Naive thymus-derived CD4-positive, alpha-beta T cell (primary cell): Measurements from ENCODE around the gene SLC19A1. TPM values are rescaled to one million over a fixed set of nuclear protein-coding genes. Genes with fewer than 3 reads are reported as not detected.

Source experiments
- ATAC-seq: fragments of 150-1000 bp; cut with Tn5 transposase; 2 replicates; pipeline ENCODE4 v1.10.0; 2021; ENCODE audit warnings: mild to moderate bottlenecking, moderate library complexity
- CTCF ChIA-PET: fragments of 350-600 bp; sonication (Branson Sonifier 250); formaldehyde crosslinking; loops from one replicate; lab custom pipeline; 2021; ENCODE audit warnings: antibody characterized with exemption; lab: Charles Lee
- POLR2A ChIA-PET: fragments of 350-600 bp; sonication (Branson Sonifier 250); formaldehyde crosslinking; loops from one replicate; lab custom pipeline; 2021; ENCODE audit warnings: antibody characterized with exemption, inconsistent platforms; lab: Charles Lee
- DNase-seq, 9 donors: peaks; one replicate each; pipeline versions ENCODE4 v3.0.0 to v3.0.0-alpha.2; 2020 to 2022; ENCODE audit warnings: mixed read lengths in 1 of 9
- H3K27ac ChIP-seq: one replicate; pipeline ENCODE4 v1.7.0; 2013; ENCODE audit warnings: mild to moderate bottlenecking, low read depth, low read length, moderate library complexity
- H3K27me3 ChIP-seq, 2 donors: one replicate each; pipeline ENCODE4 v1.7.0; 2013; ENCODE audit warnings: low read length in 2 of 2, mild to moderate bottlenecking in 2 of 2, moderate library complexity in 2 of 2; ENCODE audit not compliant: control insufficient read depth in 2 of 2, insufficient read depth in 2 of 2
- H3K36me3 ChIP-seq, 3 experiments: 1 replicate in 2 of 3; 2 replicates in 1 of 3; pipeline ENCODE4 v1.7.0; 2013; ENCODE audit warnings: low read length in 3 of 3, mild to moderate bottlenecking in 3 of 3, moderate library complexity in 1 of 3; ENCODE audit not compliant: insufficient read depth in 3 of 3, control insufficient read depth in 2 of 3
- H3K4me1 ChIP-seq, 2 donors: one replicate each; pipeline ENCODE4 v1.7.0; 2013; ENCODE audit warnings: low read length in 2 of 2, mild to moderate bottlenecking in 2 of 2, moderate library complexity in 1 of 2; ENCODE audit not compliant: control insufficient read depth in 2 of 2, insufficient read depth in 2 of 2
- H3K4me3 ChIP-seq: 2 replicates; pipeline ENCODE4 v1.7.0; 2013; ENCODE audit warnings: mild to moderate bottlenecking, low read length
- H3K9me3 ChIP-seq, 3 experiments: 1 replicate in 2 of 3; 2 replicates in 1 of 3; pipeline ENCODE4 v1.7.0; 2013; ENCODE audit warnings: low read length in 3 of 3; ENCODE audit not compliant: control insufficient read depth in 2 of 3
- H3K27ac Mint-ChIP-seq, 9 donors: one replicate each; pipeline ENCODE4 v1.8.0; 2020 to 2022; ENCODE audit warnings: mixed read lengths in 9 of 9, mild to moderate bottlenecking in 8 of 9, moderate library complexity in 5 of 9, inconsistent platforms in 2 of 9
- H3K27me3 Mint-ChIP-seq, 5 donors: one replicate each; pipeline ENCODE4 v1.8.0; 2021 to 2022; ENCODE audit warnings: mixed read lengths in 5 of 5, mild to moderate bottlenecking in 1 of 5
- H3K36me3 Mint-ChIP-seq, 5 donors: one replicate each; pipeline ENCODE4 v1.8.0; 2020 to 2022; ENCODE audit warnings: mixed read lengths in 5 of 5, mild to moderate bottlenecking in 3 of 5, inconsistent platforms in 1 of 5
- H3K4me1 Mint-ChIP-seq, 7 donors: one replicate each; pipeline ENCODE4 v1.8.0; 2020 to 2022; ENCODE audit warnings: mixed read lengths in 7 of 7, mild to moderate bottlenecking in 3 of 7, inconsistent platforms in 1 of 7
- H3K4me3 Mint-ChIP-seq, 10 donors: one replicate each; pipeline ENCODE4 v1.8.0; 2020 to 2022; ENCODE audit warnings: mild to moderate bottlenecking in 10 of 10, mixed read lengths in 10 of 10, moderate library complexity in 6 of 10, inconsistent platforms in 2 of 10
- H3K9me3 Mint-ChIP-seq, 11 donors: one replicate each; pipeline ENCODE4 v1.8.0; 2020 to 2022; ENCODE audit warnings: mixed read lengths in 11 of 11, mild to moderate bottlenecking in 4 of 11, inconsistent platforms in 1 of 11, moderate library complexity in 1 of 11
- intact Hi-C, 2 donors: fragments of 100-400 bp; cut with micrococcal nuclease; formaldehyde crosslinking; loops; one replicate each; pipeline ENCODE4 v1.15.1; 2023
- polyA plus RNA-seq, 2 donors: library from polyadenylated mRNA; unstranded; fragments of 300-500 nt; fragmentation: Illumina TruSeq; gene quantifications; one replicate each; pipeline ENCODE4 v1.2.3, GENCODE V29; 2021
- total RNA-seq, 6 experiments: library from RNA in 5 of 6; stranded (reverse) in 5 of 6; gene quantifications; 1 replicate in 5 of 6; 2 replicates in 1 of 6; pipeline ENCODE4 v1.2.3 and lab custom pipeline; 2021 to 2026

The SLC19A1 gene
- total and polyA plus RNA-seq, 7 experiments from 2014 or later = 10.5 to 49.1 (median 15.6) TPM

DNA sequence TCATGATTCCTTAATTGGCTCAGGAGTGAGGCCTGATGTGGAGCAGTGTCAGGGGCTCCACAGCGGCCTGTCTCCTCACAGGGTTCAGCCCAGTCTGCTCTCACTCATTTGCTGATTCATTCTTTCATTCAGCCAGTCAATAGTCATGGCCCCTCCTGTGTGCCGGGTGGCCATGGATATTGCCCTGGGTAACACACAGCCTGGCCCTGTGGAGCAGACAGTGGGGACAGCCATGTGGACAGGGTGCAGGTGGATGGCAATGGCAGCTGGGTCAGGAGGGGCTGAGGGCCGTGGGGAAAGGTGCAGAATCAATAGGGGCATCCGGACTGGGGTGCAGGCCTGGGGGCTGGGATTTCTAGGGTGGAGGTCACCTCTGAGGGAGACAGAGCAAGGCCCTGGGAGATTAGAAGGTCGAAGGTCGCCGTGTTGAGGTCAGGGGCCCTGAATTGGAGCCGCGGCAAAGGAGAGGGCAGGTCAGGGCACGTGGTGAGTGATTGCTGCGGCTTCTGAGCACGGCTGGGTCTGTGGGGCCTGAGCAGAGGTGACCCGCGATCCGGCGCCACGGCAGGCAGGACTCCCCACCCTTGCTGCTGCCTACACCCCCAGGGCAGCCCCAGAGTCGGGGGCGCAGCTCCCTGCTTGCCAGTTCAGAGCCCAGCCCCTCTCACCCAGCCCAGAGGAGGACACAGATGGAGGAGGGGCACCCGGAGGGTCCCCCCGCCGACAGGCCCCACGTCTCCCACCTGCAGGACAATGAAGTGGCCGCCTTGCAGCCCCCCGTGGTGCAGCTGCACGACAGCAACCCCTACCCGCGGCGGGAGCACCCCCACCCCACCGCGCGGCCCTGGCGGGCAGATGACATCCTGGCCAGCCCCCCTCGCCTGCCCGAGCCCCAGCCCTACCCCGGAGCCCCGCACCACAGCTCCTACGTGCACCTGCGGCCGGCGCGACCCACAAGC lies 33.4 kb downstream of the SLC19A1 start:
- peak overlapping the region in 3 of 9 donors; percentile 55 to 80 (median 78) for H3K27ac Mint-ChIP-seq

DNA sequence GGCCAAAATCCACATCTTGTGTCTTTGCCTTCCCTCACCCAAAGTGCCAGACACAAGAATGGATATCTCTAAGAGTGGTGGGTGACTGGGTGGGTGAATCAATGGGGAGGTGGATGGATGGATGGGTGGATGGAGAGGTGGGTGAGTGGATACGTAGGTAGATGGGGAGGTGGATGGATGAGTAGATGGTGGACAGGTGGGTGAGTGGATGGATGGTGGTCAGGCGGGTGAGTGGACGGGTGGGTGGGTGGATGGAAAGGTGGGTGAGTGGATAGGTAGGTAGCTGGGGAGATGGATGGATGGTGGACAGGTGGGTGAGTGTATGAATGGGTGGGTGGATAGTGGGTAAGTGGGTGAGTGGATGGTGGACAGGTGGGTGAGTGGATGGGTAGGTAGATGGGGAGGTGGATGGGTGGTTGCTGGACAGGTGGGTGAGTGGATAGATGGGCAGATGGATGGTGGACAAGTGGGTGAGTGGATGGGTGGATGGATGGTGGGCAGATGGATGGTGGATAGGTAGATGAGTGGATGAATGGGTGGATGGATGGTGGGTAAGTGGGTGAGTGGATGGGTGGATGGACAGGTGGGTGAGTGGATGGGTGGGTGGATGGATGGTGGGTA lies 34.2 kb downstream of the SLC19A1 start:
- peak overlapping the region in 2 of 9 donors; percentile 51 to 70 for H3K27ac Mint-ChIP-seq
- POLR2A ChIA-PET = no interaction called here
- no peaks in the 10 kb centered on the region for H3K27me3 Mint-ChIP-seq

More for the DNA sequence above, 33.4 kb downstream of the SLC19A1 start:
- Histone ChIP-seq H3K9me3 (no peaks in the 10 kb centered on the region), H3K27me3 (no peaks in the 10 kb centered on the region), H3K36me3 (peaks cover 0 to 11% (median 0%) of the 10 kb centered on the region in 3 experiments), H3K4me1 (no peaks in the 10 kb centered on the region), H3K4me3 (no peak overlapping the region), H3K27ac (no peak overlapping the region)
- ChIA-PET POLR2A (no interaction called here), CTCF (no interaction called here)
- no peak for ATAC-seq
- no peaks in the 10 kb centered on the region for H3K27me3 Mint-ChIP-seq
- no peak overlapping the region for H3K4me3 Mint-ChIP-seq
- intact Hi-C loops = no loop called here
- peaks cover 0 to 6% (median 0%) of the 10 kb centered on the region in 5 donors for H3K36me3 Mint-ChIP-seq
- H3K9me3 Mint-ChIP-seq = no peaks in the 10 kb centered on the region
- no peak for DNase-seq
- peaks cover 0 to 3% (median 0%) of the 10 kb centered on the region in 7 donors for H3K4me1 Mint-ChIP-seq

DNA sequence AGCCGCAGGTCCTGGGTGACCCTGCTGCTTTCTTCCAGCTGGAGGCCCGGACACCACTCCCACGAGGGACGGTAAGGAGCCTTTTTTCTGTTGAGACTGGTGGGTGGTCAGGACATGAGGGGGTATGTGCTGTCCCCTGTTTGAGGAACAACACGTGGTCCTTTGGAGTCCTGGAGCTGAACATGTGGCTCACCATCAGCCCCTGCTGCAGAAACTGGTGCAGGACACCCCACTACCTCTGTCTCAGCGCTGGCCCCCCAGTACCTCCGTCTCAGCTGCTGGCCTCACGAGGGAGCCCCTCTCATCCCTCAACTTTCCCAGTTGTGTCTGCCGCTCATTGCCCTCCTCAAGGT lies 34.7 kb downstream of the SLC19A1 start:
- Histone ChIP-seq H3K9me3 (no peaks in the 10 kb centered on the region), H3K27ac (no peak overlapping the region), H3K27me3 (no peaks in the 10 kb centered on the region), H3K4me3 (no peak overlapping the region), H3K4me1 (no peaks in the 10 kb centered on the region), H3K36me3 (peaks cover 0 to 3% (median 0%) of the 10 kb centered on the region in 3 experiments)
- DNase-seq (no peak), ATAC-seq (no peak)
- Mint-ChIP-seq H3K4me1 (peaks cover 0 to under 1% (median 0%) of the 10 kb centered on the region in 7 donors), H3K9me3 (peaks cover 0 to 2% (median 0%) of the 10 kb centered on the region in 11 donors), H3K27ac (peak overlapping the region in 1 of 9 donors; percentile 70), H3K36me3 (peaks cover 0 to 7% (median under 1%) of the 10 kb centered on the region in 5 donors), H3K27me3 (no peaks in the 10 kb centered on the region), H3K4me3 (no peak overlapping the region)
- ChIA-PET CTCF (no interaction called here), POLR2A (no interaction called here)
- intact Hi-C loops = no loop called here

More for the DNA sequence above, 34.2 kb downstream of the SLC19A1 start:
- DNase-seq (no peak), ATAC-seq (no peak)
- Histone ChIP-seq H3K27ac (no peak overlapping the region), H3K27me3 (no peaks in the 10 kb centered on the region), H3K9me3 (no peaks in the 10 kb centered on the region), H3K4me1 (no peaks in the 10 kb centered on the region), H3K36me3 (peaks cover 0 to 6% (median 0%) of the 10 kb centered on the region in 3 experiments), H3K4me3 (no peak overlapping the region)
- CTCF ChIA-PET = no interaction called here
- no peak overlapping the region for H3K4me3 Mint-ChIP-seq
- peaks cover 0 to 2% (median 0%) of the 10 kb centered on the region in 11 donors for H3K9me3 Mint-ChIP-seq
- H3K36me3 Mint-ChIP-seq = peaks cover 0 to 3% (median 0%) of the 10 kb centered on the region in 5 donors
- no peaks in the 10 kb centered on the region for H3K4me1 Mint-ChIP-seq
- intact Hi-C loops = no loop called here

DNA sequence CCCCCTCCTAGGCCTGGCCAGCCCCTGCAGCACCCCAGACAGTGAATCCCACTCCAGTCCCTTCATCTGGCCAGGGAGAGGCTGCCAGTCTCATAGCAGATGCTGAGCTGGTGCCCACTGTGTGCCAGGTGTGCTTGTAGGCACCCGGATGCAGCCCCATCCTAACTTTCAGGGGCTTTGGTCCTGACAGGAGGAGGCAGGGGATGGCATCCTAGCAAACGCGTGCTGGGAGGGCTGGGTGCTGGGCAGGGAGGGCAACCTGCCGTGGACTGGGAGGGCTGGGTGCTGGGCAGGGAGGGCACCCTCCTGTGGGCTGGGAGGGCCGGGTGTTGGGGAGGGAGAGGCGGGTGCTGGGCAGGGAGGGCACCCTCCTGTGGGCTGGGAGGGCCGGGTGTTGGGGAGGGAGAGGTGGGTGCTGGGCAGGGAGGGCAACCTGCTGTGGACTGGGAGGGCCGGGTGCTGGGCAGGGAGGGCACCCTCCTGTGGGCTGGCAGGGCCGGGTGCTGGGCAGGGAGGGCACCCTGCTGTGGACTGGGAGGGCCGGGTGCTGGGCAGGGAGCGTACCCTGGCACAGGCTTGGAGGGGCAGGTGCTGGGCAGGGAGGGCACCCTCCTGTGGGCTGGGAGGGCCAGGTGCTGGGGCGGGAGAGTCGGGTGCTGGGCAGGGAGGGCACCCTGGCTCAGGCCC lies 35.3 kb downstream of the SLC19A1 start:
- intact Hi-C loops = no loop called here
- POLR2A ChIA-PET = no interaction called here

DNA sequence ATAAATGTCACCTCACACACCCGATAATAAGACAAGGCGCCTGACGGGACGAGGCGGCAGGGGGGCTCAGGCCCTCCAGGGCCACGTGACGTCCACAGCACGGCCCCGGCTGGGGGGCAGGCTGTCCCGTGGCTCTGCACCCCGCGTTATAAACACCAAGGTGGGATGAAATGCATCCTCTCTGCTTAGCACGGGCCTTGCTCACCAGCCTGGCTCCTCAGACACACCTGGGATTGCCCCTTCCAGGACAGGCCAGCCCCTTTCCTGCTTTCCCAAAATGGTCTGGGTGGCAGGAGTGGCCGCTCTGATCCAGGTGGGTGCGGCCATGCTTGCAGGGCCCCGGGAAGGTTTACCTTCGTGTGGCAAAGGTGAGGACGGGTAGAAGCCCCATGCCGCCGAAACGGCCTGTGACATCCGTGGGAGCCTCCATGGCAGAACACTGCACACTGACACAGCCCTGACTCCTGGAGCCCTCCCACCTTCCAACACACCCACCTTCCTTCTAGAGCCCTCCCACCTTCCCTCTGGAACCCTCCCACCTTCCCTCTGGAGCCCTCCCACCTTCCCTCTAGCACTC lies 35.9 kb downstream of the SLC19A1 start:
- no peak for DNase-seq

More for the DNA sequence above, 35.3 kb downstream of the SLC19A1 start:
- H3K36me3 ChIP-seq = peaks cover 0 to 3% (median 0%) of the 10 kb centered on the region in 3 experiments
- H3K27me3 ChIP-seq = no peaks in the 10 kb centered on the region
- H3K4me3 Mint-ChIP-seq = no peak overlapping the region
- peaks cover 0 to 9% (median 5%) of the 10 kb centered on the region in 5 donors for H3K36me3 Mint-ChIP-seq
- no peaks in the 10 kb centered on the region for H3K9me3 ChIP-seq
- H3K4me1 ChIP-seq = no peaks in the 10 kb centered on the region
- H3K4me1 Mint-ChIP-seq = peaks cover 0 to 4% (median 0%) of the 10 kb centered on the region in 7 donors
- H3K9me3 Mint-ChIP-seq = peaks cover 0 to 5% (median 0%) of the 10 kb centered on the region in 11 donors
- CTCF ChIA-PET = no interaction called here
- H3K4me3 ChIP-seq = no peak overlapping the region
- no peaks in the 10 kb centered on the region for H3K27me3 Mint-ChIP-seq
- no peak overlapping the region for H3K27ac ChIP-seq
- ATAC-seq (no peak), DNase-seq (no peak)
- H3K27ac Mint-ChIP-seq = no peak overlapping the region

DNA sequence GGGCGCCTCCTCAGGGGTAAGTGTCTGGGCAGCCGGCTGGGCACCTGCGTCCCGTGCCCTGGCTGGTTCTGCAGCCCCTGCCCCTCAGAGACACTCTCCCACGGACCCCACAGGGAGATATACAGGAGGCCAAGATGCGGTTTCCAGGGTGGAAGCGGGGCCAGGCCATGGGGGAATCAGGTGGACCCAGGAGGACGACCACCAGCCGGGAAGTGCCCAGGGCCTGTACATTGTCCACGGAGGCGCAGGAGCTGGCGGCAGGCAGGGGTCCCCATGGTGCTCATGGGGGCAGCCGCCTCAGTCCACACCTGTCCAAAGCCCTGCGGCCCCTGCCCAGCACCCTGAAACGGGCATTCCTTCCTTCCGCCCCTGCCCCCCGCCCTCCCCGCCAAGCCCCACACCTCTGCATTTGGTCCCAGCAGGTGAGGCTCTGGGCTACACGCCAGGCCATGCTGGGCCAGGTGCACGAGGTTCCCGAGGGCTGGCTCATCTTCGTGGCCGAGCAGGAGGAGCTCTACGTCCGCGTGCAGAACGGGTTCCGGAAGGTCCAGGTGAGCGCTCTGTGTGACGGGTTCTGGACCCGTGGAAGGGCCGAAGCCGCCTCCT lies 36.7 kb downstream of the SLC19A1 start:
- ChIA-PET CTCF (no interaction called here), POLR2A (no interaction called here)
- ATAC-seq (no peak), DNase-seq (no peak)
- Histone ChIP-seq H3K4me1 (no peaks in the 10 kb centered on the region), H3K36me3 (peaks cover 0 to 2% (median 0%) of the 10 kb centered on the region in 3 experiments), H3K4me3 (no peak overlapping the region), H3K27me3 (no peaks in the 10 kb centered on the region), H3K27ac (no peak overlapping the region), H3K9me3 (no peaks in the 10 kb centered on the region)
- Mint-ChIP-seq H3K36me3 (peaks cover 0 to 7% (median 5%) of the 10 kb centered on the region in 5 donors), H3K4me1 (peaks cover 0 to 4% (median 0%) of the 10 kb centered on the region in 7 donors), H3K9me3 (peaks cover 0 to 5% (median 0%) of the 10 kb centered on the region in 11 donors), H3K4me3 (no peak overlapping the region), H3K27me3 (no peaks in the 10 kb centered on the region), H3K27ac (peak overlapping the region in 1 of 9 donors; percentile 38)
- intact Hi-C loops = no loop called here

More for the DNA sequence above, 35.9 kb downstream of the SLC19A1 start:
- peaks cover 0 to 4% (median 0%) of the 10 kb centered on the region in 7 donors for H3K4me1 Mint-ChIP-seq
- peaks cover 0 to 5% (median 0%) of the 10 kb centered on the region in 11 donors for H3K9me3 Mint-ChIP-seq
- ChIA-PET CTCF (no interaction called here), POLR2A (no interaction called here)
- peaks cover 0 to 7% (median 5%) of the 10 kb centered on the region in 5 donors for H3K36me3 Mint-ChIP-seq
- no peaks in the 10 kb centered on the region for H3K4me1 ChIP-seq
- H3K36me3 ChIP-seq = peaks cover 0 to 3% (median 0%) of the 10 kb centered on the region in 3 experiments
- no peaks in the 10 kb centered on the region for H3K27me3 Mint-ChIP-seq
- H3K27ac ChIP-seq = no peak overlapping the region
- no peak overlapping the region for H3K4me3 Mint-ChIP-seq
- no peak overlapping the region for H3K27ac Mint-ChIP-seq
- ATAC-seq = no peak
- H3K4me3 ChIP-seq = no peak overlapping the region
- intact Hi-C loops = no loop called here
- H3K27me3 ChIP-seq = no peaks in the 10 kb centered on the region
- H3K9me3 ChIP-seq = no peaks in the 10 kb centered on the region
